Osteoblast (primary cell): ENCODE measurements around the gene CD93. TPM values are rescaled to one million over a fixed set of nuclear protein-coding genes. Genes with fewer than 3 reads are reported as not detected.

Experiments used
- DNase-seq: peaks from one replicate; pipeline ENCODE4 v3.0.0; 2011; ENCODE audit warnings: low spot score, mixed read lengths; ENCODE audit not compliant: insufficient read length; ENCODE audit errors: missing footprints
- H2AFZ ChIP-seq: 2 replicates; pipeline ENCODE4 v1.6.0; 2011; ENCODE audit warnings: mild to moderate bottlenecking, low read length
- H3K27ac ChIP-seq: 2 replicates; pipeline ENCODE4 v1.5.1; 2011; ENCODE audit warnings: mild to moderate bottlenecking, low read depth, low read length, moderate library complexity
- H3K27me3 ChIP-seq: 2 replicates; pipeline ENCODE4 v1.6.0; 2012; ENCODE audit warnings: mild to moderate bottlenecking, control low read depth, inconsistent platforms, low read length, moderate library complexity; ENCODE audit not compliant: insufficient read depth
- H3K36me3 ChIP-seq: 2 replicates; pipeline ENCODE4 v1.5.1; 2011; ENCODE audit warnings: mild to moderate bottlenecking, low read length, control low read depth, moderate library complexity; ENCODE audit not compliant: insufficient read depth
- H3K4me1 ChIP-seq: 2 replicates; pipeline ENCODE4 v1.5.1; 2011; ENCODE audit warnings: mild to moderate bottlenecking, low read length, control low read depth, moderate library complexity; ENCODE audit not compliant: insufficient read depth
- H3K4me2 ChIP-seq: 2 replicates; pipeline ENCODE4 v1.6.0; 2011; ENCODE audit warnings: mild to moderate bottlenecking, low read length; ENCODE audit not compliant: insufficient read depth
- H3K4me3 ChIP-seq: fragments of 200-600 bp; sonication (generic); 3 replicates; pipeline ENCODE4 v1.5.1; 2012; ENCODE audit warnings: mild to moderate bottlenecking, low read length, inconsistent platforms; ENCODE audit not compliant: insufficient read depth
- H3K79me2 ChIP-seq: 2 replicates; pipeline ENCODE4 v1.6.0; 2012; ENCODE audit warnings: mild to moderate bottlenecking, low read length, control low read depth, inconsistent platforms; ENCODE audit not compliant: insufficient read depth
- H3K9me3 ChIP-seq: 2 replicates; pipeline ENCODE4 v1.5.1; 2011; ENCODE audit warnings: low read depth, low read length, control low read depth
- H4K20me1 ChIP-seq: 2 replicates; pipeline ENCODE4 v1.6.0; 2012; ENCODE audit warnings: mild to moderate bottlenecking, low read length, control low read depth; ENCODE audit not compliant: insufficient read depth
- total RNA-seq: library from RNA; depleted of rRNA; stranded (reverse); fragments of >200 nt; gene quantifications from 2 replicates; pipeline ENCODE4 v1.2.3, GENCODE V29; 2012
- TF ChIP-seq, protein P1 (sequence below): IDR thresholded peaks from 2 replicates; pipeline ENCODE4 v1.5.1; 2011; ENCODE audit warnings: mild to moderate bottlenecking, low read depth, low read length, moderate library complexity; ENCODE audit errors: extremely low read depth

CD93 gene
- total RNA-seq, 1 donor: not detected

DNA sequence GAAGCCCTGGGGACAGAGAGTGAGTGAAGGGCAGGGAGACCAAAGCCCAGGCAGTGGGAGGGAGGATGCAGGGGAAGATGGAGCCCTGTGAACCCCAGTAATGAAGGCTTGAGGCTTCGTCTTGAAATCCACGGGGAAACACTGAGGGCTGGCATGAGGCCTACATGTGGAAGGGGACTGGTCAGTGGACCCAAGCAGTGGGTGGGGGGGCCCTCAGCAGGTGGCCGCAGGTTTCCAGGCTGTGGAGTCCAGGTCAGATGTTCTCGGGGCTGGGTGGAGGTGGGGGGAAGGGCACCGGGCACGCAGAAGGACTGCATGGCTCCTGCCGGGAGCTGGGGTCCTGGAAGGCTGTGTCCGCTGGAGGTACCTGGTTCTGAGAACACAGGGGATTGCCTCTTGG, 2.7 kb upstream of the CD93 start:
- Histone ChIP-seq H3K9me3 (no peaks in the 10 kb centered on the region), H3K4me1 (peaks cover 3% of the 10 kb centered on the region)

DNA sequence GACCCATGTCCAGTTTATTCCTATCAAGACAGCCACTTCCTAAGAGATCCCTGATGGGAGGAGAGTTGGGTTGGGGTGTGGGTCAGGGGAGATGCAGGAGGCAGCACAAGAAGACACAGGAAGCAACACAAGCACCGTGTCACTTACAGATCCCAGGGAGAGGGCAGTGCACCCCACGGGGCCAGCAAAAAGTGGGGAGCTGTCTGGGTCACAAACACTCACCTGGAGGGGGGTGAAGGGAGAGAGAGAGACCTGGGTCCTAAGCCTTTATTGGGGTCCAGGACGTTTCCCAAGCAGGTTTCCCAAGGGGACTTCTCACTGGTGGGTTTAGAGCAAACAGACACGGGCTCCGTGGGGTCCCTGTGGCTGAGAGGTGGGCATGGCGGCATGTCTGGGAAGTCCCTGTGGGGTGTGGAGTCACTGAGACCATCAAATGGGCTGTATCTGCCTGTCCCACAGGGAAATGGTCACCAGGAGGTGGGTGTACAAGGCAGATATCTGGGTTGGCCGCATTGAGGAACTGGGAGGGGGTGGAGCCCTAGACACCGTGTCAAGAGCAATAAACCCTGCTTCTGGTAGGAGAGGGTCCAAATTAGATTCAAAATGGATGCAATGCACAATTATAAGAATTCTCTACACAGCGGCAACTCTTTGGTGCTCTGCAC, 1.6 kb upstream of the CD93 start:
- TF ChIP-seq, protein P1, sequence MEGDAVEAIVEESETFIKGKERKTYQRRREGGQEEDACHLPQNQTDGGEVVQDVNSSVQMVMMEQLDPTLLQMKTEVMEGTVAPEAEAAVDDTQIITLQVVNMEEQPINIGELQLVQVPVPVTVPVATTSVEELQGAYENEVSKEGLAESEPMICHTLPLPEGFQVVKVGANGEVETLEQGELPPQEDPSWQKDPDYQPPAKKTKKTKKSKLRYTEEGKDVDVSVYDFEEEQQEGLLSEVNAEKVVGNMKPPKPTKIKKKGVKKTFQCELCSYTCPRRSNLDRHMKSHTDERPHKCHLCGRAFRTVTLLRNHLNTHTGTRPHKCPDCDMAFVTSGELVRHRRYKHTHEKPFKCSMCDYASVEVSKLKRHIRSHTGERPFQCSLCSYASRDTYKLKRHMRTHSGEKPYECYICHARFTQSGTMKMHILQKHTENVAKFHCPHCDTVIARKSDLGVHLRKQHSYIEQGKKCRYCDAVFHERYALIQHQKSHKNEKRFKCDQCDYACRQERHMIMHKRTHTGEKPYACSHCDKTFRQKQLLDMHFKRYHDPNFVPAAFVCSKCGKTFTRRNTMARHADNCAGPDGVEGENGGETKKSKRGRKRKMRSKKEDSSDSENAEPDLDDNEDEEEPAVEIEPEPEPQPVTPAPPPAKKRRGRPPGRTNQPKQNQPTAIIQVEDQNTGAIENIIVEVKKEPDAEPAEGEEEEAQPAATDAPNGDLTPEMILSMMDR: no peak
- Histone ChIP-seq H4K20me1 (no peaks in the 10 kb centered on the region), H3K9me3 (no peaks in the 10 kb centered on the region), H3K27me3 (no peaks in the 10 kb centered on the region), H3K27ac (no peak overlapping the region), H3K4me3 (no peak overlapping the region), H2AFZ (no peak overlapping the region), H3K4me2 (no peak overlapping the region), H3K36me3 (no peaks in the 10 kb centered on the region), H3K79me2 (no peaks in the 10 kb centered on the region), H3K4me1 (peaks cover 3% of the 10 kb centered on the region)
- DNase-seq: no peak

More for the DNA sequence above, 2.7 kb upstream of the CD93 start:
- TF ChIP-seq, protein P1: no peak
- no peak for DNase-seq
- Histone ChIP-seq H3K36me3 (no peaks in the 10 kb centered on the region), H4K20me1 (no peaks in the 10 kb centered on the region), H3K79me2 (no peaks in the 10 kb centered on the region), H2AFZ (no peak overlapping the region), H3K27ac (no peak overlapping the region), H3K4me2 (no peak overlapping the region), H3K4me3 (no peak overlapping the region), H3K27me3 (peaks cover 11% of the 10 kb centered on the region)

DNA sequence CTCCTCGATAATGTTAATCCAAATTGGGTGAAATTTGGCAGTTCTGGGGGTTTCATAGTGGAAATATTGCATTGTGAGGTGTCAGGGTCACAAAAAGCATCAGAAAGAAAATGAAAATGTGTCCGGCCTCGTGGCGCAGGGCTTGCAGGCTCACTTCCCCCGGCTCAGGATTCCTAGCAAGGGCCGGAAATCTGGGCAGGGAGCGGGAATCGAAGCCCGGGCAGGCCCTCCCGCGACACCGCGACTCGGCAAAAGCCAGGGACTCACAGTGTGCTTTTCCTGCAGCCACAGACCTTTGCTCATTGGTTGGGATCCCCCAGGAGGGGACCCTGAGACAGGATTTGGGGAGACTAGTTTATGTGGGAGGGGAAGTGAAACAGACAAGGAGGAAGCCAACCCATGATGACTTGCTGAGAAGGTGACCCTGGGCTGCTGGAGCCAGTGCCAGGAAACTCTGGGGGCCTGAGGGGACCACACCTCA, 847 bp upstream of the CD93 start:
- Histone ChIP-seq H2AFZ (peak overlapping the region; percentile 25), H3K4me2 (peak overlapping the region; percentile 68), H3K4me3 (no peak overlapping the region), H3K27ac (no peak overlapping the region), H3K36me3 (no peaks in the 10 kb centered on the region), H3K4me1 (peaks cover 2% of the 10 kb centered on the region), H3K79me2 (no peaks in the 10 kb centered on the region), H3K27me3 (no peaks in the 10 kb centered on the region), H4K20me1 (no peaks in the 10 kb centered on the region), H3K9me3 (no peaks in the 10 kb centered on the region)
- peak; percentile 80 for DNase-seq
- TF ChIP-seq, protein P1: no peak

DNA sequence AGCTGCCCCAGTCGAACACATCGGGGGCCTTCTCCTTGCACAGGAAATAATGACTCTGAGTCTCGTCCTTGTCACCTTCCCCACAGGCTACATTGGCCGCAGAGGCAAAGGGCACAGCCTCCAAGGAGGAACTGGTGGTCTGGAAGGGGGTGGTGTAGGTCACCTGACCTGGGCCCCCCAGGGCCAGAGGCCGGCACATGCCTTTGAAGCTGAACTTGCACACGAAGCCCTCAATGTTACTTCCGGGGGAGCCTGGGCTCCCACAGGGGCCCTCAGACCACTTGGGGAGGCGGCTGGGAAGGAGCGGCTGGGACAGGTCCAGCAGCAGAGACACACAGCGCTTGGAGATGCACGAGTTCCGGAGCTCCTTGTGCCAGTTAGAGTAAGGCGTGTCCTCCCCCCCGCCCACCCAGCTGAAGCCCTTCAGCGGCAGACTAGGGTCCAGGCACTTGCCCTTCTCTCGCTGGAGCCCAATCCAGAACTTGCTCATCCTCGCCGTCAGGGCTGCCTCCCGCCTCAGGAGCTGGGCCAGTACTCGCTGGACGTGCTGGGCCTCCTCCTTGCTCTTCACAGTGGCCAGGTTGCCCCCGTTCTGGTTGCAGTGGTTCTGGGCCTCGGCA, 578 bp downstream of the CD93 start:
- Histone ChIP-seq H3K4me3 (no peak overlapping the region), H3K9me3 (no peaks in the 10 kb centered on the region), H4K20me1 (no peaks in the 10 kb centered on the region), H3K27me3 (no peaks in the 10 kb centered on the region), H3K4me1 (no peaks in the 10 kb centered on the region), H3K4me2 (no peak overlapping the region), H3K27ac (no peak overlapping the region), H2AFZ (no peak overlapping the region), H3K36me3 (no peaks in the 10 kb centered on the region), H3K79me2 (no peaks in the 10 kb centered on the region)
- TF ChIP-seq, protein P1: no peak
- DNase-seq: no peak
